Measurements from ENCODE around the gene SLC4A4.

DNA sequence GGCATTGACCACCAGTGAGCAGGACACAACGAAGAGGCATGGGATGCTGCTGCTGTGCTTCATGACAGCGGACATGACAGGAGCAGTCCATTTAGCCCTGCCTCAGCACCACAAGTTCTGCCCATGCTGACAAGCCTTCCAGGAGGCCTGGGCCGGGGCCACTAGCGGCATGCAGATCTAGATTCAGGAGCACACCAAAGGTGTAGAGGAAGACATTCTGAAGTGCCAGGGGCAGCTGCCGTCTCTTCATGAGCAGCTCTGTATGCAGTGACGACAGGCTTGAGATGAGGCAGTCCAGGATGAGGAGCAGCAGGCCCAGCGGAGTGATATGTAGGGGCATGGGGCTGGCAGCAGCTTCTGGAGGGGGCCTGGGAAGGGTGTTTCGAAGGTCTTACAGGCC, 38.5 kb upstream of the SLC4A4 start:
- TF ChIP-seq, protein P1, sequence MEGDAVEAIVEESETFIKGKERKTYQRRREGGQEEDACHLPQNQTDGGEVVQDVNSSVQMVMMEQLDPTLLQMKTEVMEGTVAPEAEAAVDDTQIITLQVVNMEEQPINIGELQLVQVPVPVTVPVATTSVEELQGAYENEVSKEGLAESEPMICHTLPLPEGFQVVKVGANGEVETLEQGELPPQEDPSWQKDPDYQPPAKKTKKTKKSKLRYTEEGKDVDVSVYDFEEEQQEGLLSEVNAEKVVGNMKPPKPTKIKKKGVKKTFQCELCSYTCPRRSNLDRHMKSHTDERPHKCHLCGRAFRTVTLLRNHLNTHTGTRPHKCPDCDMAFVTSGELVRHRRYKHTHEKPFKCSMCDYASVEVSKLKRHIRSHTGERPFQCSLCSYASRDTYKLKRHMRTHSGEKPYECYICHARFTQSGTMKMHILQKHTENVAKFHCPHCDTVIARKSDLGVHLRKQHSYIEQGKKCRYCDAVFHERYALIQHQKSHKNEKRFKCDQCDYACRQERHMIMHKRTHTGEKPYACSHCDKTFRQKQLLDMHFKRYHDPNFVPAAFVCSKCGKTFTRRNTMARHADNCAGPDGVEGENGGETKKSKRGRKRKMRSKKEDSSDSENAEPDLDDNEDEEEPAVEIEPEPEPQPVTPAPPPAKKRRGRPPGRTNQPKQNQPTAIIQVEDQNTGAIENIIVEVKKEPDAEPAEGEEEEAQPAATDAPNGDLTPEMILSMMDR (IDR thresholded peaks at IDR 0.05; ENCODE audit: low read depth, low read length): no peak
- TF ChIP-seq MYC (IDR thresholded peaks at IDR 0.05; ENCODE audit: low read depth, low read length): no peak
